Lower leg skin (tissue), 4 donors: ENCODE measurements around the gene RPL29. TPM values are rescaled to one million over a fixed set of nuclear protein-coding genes. Genes with fewer than 3 reads are reported as not detected.
A peak's percentile ranks its signal among the peaks of the same experiment; 100 is the strongest.

Source experiments
- DNase-seq, 2 donors: peaks; one replicate each; pipeline ENCODE4 v3.0.0-alpha.2; 2019; ENCODE audit warnings: low spot score in 2 of 2
- H3K4me3 ChIP-seq: fragments of 200-600 bp; sonication (generic); 2 replicates; pipeline ENCODE4 v1.5.1; 2017; ENCODE audit warnings: mild to moderate bottlenecking, low read depth; ENCODE audit not compliant: poor library complexity, severe bottlenecking
- CTCF ChIP-seq, 3 donors: fragments of 450-650 bp; IDR thresholded peaks; one replicate each; pipeline ENCODE4 v1.5.1; 2016; ENCODE audit warnings: antibody characterized with exemption in 3 of 3, mild to moderate bottlenecking in 3 of 3, moderate library complexity in 2 of 3
- POLR2A ChIP-seq, 2 donors: fragments of 450-650 bp; IDR thresholded peaks; one replicate each; pipeline ENCODE4 v1.6.1; 2016 to 2017; ENCODE audit warnings: antibody characterized with exemption in 2 of 2, mild to moderate bottlenecking in 1 of 2, moderate library complexity in 1 of 2
- WGBS, 2 donors: methylation state at CpG; one replicate each; pipeline ENCODE4 v1.1.5; 2018; 5-methylcytosine and 5-hydroxymethylcytosine counted together
- intact Hi-C: fragments of 100-400 bp; cut with DNase I; formaldehyde crosslinking; loops from one replicate; pipeline ENCODE4 v1.15.0; 2023; ENCODE audit warnings: low total_unique reads
- total RNA-seq, 4 donors: library from RNA; depleted of rRNA; stranded (reverse); fragments of >200 nt; gene quantifications; one replicate each; pipeline ENCODE4 v1.1.0, GENCODE V29; 2016

The RPL29 gene
- total RNA-seq, 4 donors from 2014 or later = 1,729 to 2,645 (median 2,120) TPM

DNA sequence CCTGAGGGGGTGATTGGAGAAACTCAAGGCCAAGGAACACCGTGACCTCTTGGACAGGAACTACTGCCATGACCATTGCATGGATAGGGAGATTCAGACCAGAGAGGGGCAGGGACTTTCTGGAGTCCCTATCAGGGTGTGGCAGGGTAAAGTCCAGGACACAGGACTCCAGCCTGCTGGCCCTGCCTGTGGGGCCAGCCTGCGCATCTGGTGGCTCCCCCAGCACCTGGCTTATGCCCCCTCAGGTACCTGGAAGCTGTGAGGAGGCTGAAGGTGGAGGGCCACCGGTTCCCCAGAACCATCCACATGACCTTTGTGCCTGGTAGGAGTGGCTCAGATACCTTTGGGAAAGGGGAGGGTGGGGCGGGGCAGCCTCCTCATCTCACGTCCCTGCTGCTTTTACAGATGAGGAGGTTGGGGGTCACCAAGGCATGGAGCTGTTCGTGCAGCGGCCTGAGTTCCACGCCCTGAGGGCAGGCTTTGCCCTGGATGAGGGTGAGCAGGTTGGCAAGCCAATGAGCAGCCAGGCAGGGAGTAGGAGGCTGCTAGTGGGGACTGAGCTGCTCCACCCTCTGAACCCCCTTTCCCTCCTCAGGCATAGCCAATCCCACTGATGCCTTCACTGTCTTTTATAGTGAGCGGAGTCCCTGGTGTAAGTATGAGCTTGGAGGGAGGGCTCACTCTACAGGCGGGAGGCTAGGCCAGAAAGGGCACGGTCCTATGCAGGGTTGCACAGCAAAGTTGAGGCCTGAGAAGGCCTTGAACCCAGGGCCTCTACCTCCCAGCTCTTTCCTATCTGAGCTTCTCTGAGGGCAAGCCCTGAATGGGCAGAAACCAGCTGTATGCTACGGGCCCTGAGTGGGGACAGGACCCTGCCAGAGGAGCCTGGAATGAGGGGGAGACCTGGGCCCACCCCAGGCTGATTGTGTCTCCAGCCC, 9.4 kb downstream of the RPL29 start:
- intact Hi-C loops = no loop called here
- TF ChIP-seq POLR2A (IDR thresholded peaks at IDR 0.05) (no peak), CTCF (IDR thresholded peaks at IDR 0.05) (no peak)
- H3K4me3 ChIP-seq = no peak overlapping the region
- 74 to 79% methylated on average over 12 of the region's 12 CpGs for WGBS, 2 donors
- no peak for DNase-seq

- TF ChIP-seq POLR2A (IDR thresholded peaks at IDR 0.05) (no peak), CTCF (IDR thresholded peaks at IDR 0.05) (no peak)
- 85 to 90% methylated on average over 4 to 6 of the region's 6 CpGs for WGBS, 2 donors
- intact Hi-C loops = no loop called here
- no peak for DNase-seq
- H3K4me3 ChIP-seq = no peak overlapping the region
Measured at GRCh38 chr3:51985063-51985462, 10.6 kb downstream of the RPL29 start.

- TF ChIP-seq POLR2A (IDR thresholded peaks at IDR 0.05) (no peak), CTCF (IDR thresholded peaks at IDR 0.05) (no peak)
- intact Hi-C loops = no loop called here
- DNase-seq = no peak
- no peak overlapping the region for H3K4me3 ChIP-seq
Measured at GRCh38 chr3:51984269-51984647, 11.4 kb downstream of the RPL29 start.

GRCh38 chr3:51983578-51984268, 12.0 kb downstream of the RPL29 start:
- intact Hi-C loops = no loop called here
- peak overlapping the region; percentile 17 for H3K4me3 ChIP-seq
- WGBS, 2 donors = 70 to 71% methylated on average over 16 to 22 of the region's 22 CpGs
- no peak for TF ChIP-seq CTCF (IDR thresholded peaks at IDR 0.05)
- TF ChIP-seq POLR2A (IDR thresholded peaks at IDR 0.05) = no peak
- DNase-seq = no peak

DNA sequence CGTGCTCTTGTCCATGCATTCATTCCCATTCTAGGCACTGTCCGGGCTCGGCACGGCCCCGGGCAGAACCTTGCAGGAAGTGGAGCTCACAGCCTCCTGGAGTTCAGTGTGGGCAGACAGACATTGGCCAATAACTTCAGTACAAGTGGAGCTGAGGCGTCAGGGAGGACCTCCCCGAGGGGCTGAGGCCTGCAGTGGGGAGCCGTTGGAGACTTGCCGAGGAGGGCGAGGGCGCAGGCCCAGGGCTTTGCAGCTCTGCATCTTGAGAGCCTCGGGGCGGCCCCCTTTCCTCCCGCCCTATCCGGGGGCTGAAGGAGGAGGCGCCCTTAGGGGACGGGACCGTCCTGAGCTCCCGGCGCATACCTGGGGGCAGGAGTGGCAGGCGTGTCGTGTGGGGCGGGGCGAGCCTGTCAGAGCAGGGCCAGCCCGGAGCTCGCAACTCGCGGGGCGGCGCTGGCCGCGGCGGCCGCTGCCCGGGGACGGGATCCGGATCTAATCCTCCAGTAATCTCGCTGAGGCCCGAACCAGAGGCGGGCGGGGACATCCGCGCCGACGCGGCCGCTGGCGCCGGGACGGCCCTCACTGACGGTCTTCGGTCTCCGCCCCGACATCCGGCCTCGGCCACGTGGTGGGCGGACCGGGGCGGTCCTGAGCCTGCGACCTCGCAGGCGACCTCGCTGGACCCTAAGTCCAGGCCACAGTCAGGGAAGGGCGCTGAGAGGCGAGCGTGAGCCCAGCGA, 12.7 kb downstream of the RPL29 start, which contains the start of gene ACY1:
ACY1 (plus strand) TSS at position 698 of the 740 bp plus-strand sequence. CDS start 530 bp downstream, outside the sequence.
- intact Hi-C loops = no loop called here
- 1% methylated on average over 13 to 41 of the region's 68 CpGs for WGBS, 2 donors
- TF ChIP-seq POLR2A (IDR thresholded peaks at IDR 0.05) = no peak
- no peak for TF ChIP-seq CTCF (IDR thresholded peaks at IDR 0.05)
- DNase-seq = peak; percentile 79 to 96
- H3K4me3 ChIP-seq = peak within 1 kb of the TSS; percentile 39
